Neural cell (in vitro differentiated cells): Measurements from ENCODE around the gene PTGDR2.

ENCODE experiments used
- EZH2 ChIP-seq: fragments of 200-600, 300-800 bp; shearing (Covaris generic), sonication (generic); IDR thresholded peaks from 2 replicates; pipeline ENCODE4 v1.6.1; 2014; ENCODE audit warnings: antibody characterized with exemption, low read length, borderline replicate concordance, mild to moderate bottlenecking; ENCODE audit not compliant: insufficient read depth, poor library complexity, severe bottlenecking
- MXI1 ChIP-seq: fragments of 450-650 bp; conservative IDR thresholded peaks from 2 replicates; pipeline ENCODE4 v1.6.1; 2014; ENCODE audit warnings: antibody characterized with exemption, mild to moderate bottlenecking; ENCODE audit not compliant: poor library complexity, severe bottlenecking
- POLR2AphosphoS5 ChIP-seq: IDR thresholded peaks from 2 replicates; pipeline ENCODE4 v1.6.1; 2012
- RAD21 ChIP-seq: fragments of 450-650 bp; conservative IDR thresholded peaks from 2 replicates; pipeline ENCODE4 v1.6.1; 2014; ENCODE audit warnings: antibody characterized with exemption, mild to moderate bottlenecking, moderate library complexity
- TF ChIP-seq, protein P1 (sequence below): fragments of 450-650 bp; IDR thresholded peaks from 2 replicates; pipeline ENCODE4 v1.5.1; 2014; ENCODE audit warnings: antibody characterized with exemption, mild to moderate bottlenecking, moderate library complexity; ENCODE audit not compliant: poor library complexity, severe bottlenecking

DNA sequence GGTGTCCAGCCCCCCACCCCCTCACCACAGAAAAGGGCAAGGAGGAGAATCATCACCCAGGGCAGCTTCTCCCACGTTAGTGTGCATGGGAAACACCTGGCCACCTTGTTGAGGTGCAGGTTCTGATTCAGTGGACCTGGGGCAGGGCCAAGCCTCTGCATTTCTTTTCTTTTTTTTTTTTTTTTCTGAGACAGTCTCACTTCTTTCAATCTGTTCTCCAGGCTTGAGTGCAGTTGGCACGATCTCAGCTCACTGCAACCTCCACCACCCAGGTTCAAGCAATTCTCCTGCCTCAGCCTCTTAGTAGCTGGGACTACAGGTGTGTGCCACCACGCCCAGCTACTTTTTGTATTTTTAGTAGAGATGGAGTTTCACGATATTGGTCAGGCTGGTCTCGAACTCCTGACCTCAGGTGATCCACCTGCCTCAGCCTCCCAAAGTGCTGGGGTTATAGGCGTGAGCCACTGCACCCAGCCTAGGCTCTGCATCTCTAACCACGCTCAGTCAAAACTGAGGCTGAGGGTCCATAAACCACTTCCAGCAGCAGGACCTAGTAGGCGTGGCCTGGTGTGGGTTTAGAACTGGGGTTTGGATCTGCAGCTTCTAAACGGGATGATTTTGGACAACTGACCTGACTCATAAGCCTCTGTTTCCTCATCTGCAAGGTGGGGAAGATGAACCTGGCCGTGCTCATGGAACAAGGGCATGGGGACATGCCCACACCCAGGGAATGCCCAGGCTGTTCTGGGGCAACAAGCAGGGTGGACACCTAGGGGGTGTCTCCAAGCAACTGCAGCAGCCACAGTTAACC, 12.3 kb upstream of the PTGDR2 start:
- TF ChIP-seq POLR2AphosphoS5, result no peak
- TF ChIP-seq, protein P1, sequence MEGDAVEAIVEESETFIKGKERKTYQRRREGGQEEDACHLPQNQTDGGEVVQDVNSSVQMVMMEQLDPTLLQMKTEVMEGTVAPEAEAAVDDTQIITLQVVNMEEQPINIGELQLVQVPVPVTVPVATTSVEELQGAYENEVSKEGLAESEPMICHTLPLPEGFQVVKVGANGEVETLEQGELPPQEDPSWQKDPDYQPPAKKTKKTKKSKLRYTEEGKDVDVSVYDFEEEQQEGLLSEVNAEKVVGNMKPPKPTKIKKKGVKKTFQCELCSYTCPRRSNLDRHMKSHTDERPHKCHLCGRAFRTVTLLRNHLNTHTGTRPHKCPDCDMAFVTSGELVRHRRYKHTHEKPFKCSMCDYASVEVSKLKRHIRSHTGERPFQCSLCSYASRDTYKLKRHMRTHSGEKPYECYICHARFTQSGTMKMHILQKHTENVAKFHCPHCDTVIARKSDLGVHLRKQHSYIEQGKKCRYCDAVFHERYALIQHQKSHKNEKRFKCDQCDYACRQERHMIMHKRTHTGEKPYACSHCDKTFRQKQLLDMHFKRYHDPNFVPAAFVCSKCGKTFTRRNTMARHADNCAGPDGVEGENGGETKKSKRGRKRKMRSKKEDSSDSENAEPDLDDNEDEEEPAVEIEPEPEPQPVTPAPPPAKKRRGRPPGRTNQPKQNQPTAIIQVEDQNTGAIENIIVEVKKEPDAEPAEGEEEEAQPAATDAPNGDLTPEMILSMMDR, result no peak
- TF ChIP-seq RAD21, result no peak
- TF ChIP-seq MXI1, result no peak
- no peak for TF ChIP-seq EZH2
